Thymus (tissue), 11 donors: ENCODE results near the gene APC2. TPM values are rescaled to one million over a fixed set of nuclear protein-coding genes. Genes with fewer than 3 reads are reported as not detected.

Experiments
- DNase-seq, 9 donors: peaks; one replicate each; pipeline ENCODE4 v3.0.0-alpha.2; 2013; ENCODE audit warnings: low spot score in 9 of 9, low read depth in 6 of 9, missing footprints in 1 of 9
- H3K27ac ChIP-seq, 2 donors: one replicate each; pipeline ENCODE4 v1.5.1; 2013; ENCODE audit warnings: control low read depth in 1 of 2, low read depth in 1 of 2, low read length in 1 of 2, mild to moderate bottlenecking in 1 of 2, moderate library complexity in 1 of 2
- H3K27me3 ChIP-seq, 2 donors: one replicate each; pipeline ENCODE4 v1.5.1; 2013; ENCODE audit warnings: low read length in 1 of 2; ENCODE audit not compliant: control insufficient read depth in 2 of 2, insufficient read depth in 1 of 2
- H3K36me3 ChIP-seq, 2 donors: one replicate each; pipeline ENCODE4 v1.5.1; 2013; ENCODE audit warnings: low read length in 1 of 2, mild to moderate bottlenecking in 1 of 2, moderate library complexity in 1 of 2; ENCODE audit not compliant: control insufficient read depth in 2 of 2, insufficient read depth in 2 of 2
- H3K4me1 ChIP-seq, 2 donors: one replicate each; pipeline ENCODE4 v1.5.1; 2013; ENCODE audit warnings: low read length in 2 of 2; ENCODE audit not compliant: control insufficient read depth in 2 of 2, insufficient read depth in 2 of 2
- H3K4me3 ChIP-seq, 2 donors: one replicate each; pipeline ENCODE4 v1.5.1; 2013; ENCODE audit warnings: low read length in 2 of 2, control low read depth in 1 of 2, mild to moderate bottlenecking in 1 of 2
- H3K9me3 ChIP-seq, 2 donors: one replicate each; pipeline ENCODE4 v1.5.1; 2013; ENCODE audit warnings: low read length in 1 of 2, mild to moderate bottlenecking in 1 of 2; ENCODE audit not compliant: control insufficient read depth in 2 of 2, insufficient read depth in 1 of 2
- WGBS: extraction: QIAGEN DNeasy Blood & Tissue Kit; methylation state at CpG from one replicate; pipeline ENCODE4 v1.1.7; 2013; 5-methylcytosine and 5-hydroxymethylcytosine counted together
- polyA plus RNA-seq: library from polyadenylated mRNA; stranded (reverse); fragments of 200-250 nt; gene quantifications from one replicate; pipeline ENCODE4 v1.2.3, GENCODE V29; 2013
- total RNA-seq: library from RNA; stranded (reverse); fragments of 120-200 nt; gene quantifications from one replicate; pipeline ENCODE4 v1.2.4, GENCODE V29; 2013
- donor health status: healthy.

APC2 gene
- total and polyA plus RNA-seq, 2 donors: 0.05 to 0.11 TPM

- peaks cover 5 to 22% of the 10 kb centered on the region in 2 donors for H3K9me3 ChIP-seq
- H3K27me3 ChIP-seq: peaks cover 80 to 100% of the 10 kb centered on the region in 2 donors
- no peak overlapping the region for H3K27ac ChIP-seq
- no peak for DNase-seq
- WGBS: 66% methylated on average over 22 of the region's 22 CpGs
- H3K4me3 ChIP-seq: no peak overlapping the region
- peaks cover 5 to 18% of the 10 kb centered on the region in 2 donors for H3K4me1 ChIP-seq
- H3K36me3 ChIP-seq: no peaks in the 10 kb centered on the region
These were observed 1.1 kb downstream of the APC2 start for GRCh38 chr19:1450735-1451731.

GRCh38 chr19:1451916-1452801 lies 2.2 kb downstream of the APC2 start:
- WGBS: 53% methylated on average over 39 of the region's 39 CpGs
- Histone ChIP-seq H3K4me3 (no peak overlapping the region), H3K4me1 (peaks cover 5 to 18% of the 10 kb centered on the region in 2 donors), H3K9me3 (peaks cover 5 to 17% of the 10 kb centered on the region in 2 donors), H3K36me3 (no peaks in the 10 kb centered on the region), H3K27ac (no peak overlapping the region), H3K27me3 (peaks cover 80 to 100% of the 10 kb centered on the region in 2 donors)
- no peak for DNase-seq

- WGBS: 83% methylated on average over 30 of the region's 30 CpGs
- Histone ChIP-seq H3K9me3 (peaks cover 5 to 15% of the 10 kb centered on the region in 2 donors), H3K27ac (no peak overlapping the region), H3K27me3 (peaks cover 80 to 100% of the 10 kb centered on the region in 2 donors), H3K4me1 (peaks cover 5 to 18% of the 10 kb centered on the region in 2 donors), H3K36me3 (no peaks in the 10 kb centered on the region), H3K4me3 (no peak overlapping the region)
- DNase-seq: no peak
These were observed 3.0 kb downstream of the APC2 start for GRCh38 chr19:1452802-1453524.

GRCh38 chr19:1453525-1454364 lies 3.8 kb downstream of the APC2 start:
- Histone ChIP-seq H3K36me3 (no peaks in the 10 kb centered on the region), H3K27ac (no peak overlapping the region), H3K27me3 (peaks cover 77 to 99% of the 10 kb centered on the region in 2 donors), H3K4me3 (no peak overlapping the region), H3K9me3 (peaks cover 5 to 15% of the 10 kb centered on the region in 2 donors), H3K4me1 (peaks cover 5 to 18% of the 10 kb centered on the region in 2 donors)
- no peak for DNase-seq
- WGBS: 51% methylated on average over 33 of the region's 33 CpGs

GRCh38 chr19:1455002-1455335 lies 5.0 kb downstream of the APC2 start:
- no peaks in the 10 kb centered on the region for H3K36me3 ChIP-seq
- WGBS: 2% methylated on average over 22 of the region's 22 CpGs
- peak in 1 of 9 donors; percentile 42 for DNase-seq
- H3K4me1 ChIP-seq: peaks cover 5 to 18% of the 10 kb centered on the region in 2 donors
- H3K9me3 ChIP-seq: peaks cover 5 to 15% of the 10 kb centered on the region in 2 donors
- H3K27ac ChIP-seq: no peak overlapping the region
- H3K27me3 ChIP-seq: peaks cover 67 to 99% of the 10 kb centered on the region in 2 donors
- peak overlapping the region in 1 of 2 donors; percentile 4 for H3K4me3 ChIP-seq

GRCh38 chr19:1455336-1456120 lies 5.6 kb downstream of the APC2 start:
- 6% methylated on average over 42 of the region's 42 CpGs for WGBS
- Histone ChIP-seq H3K4me1 (peaks cover 5 to 15% of the 10 kb centered on the region in 2 donors), H3K27ac (no peak overlapping the region), H3K4me3 (peak overlapping the region in 1 of 2 donors; percentile 4), H3K9me3 (peaks cover 5 to 11% of the 10 kb centered on the region in 2 donors), H3K27me3 (peaks cover 63 to 94% of the 10 kb centered on the region in 2 donors), H3K36me3 (peaks cover 0 to 1% of the 10 kb centered on the region in 2 donors)
- peak in 2 of 9 donors; percentile 42 to 59 for DNase-seq

GRCh38 chr19:1456121-1456900 lies 6.4 kb downstream of the APC2 start:
- peaks cover 5 to 6% of the 10 kb centered on the region in 2 donors for H3K9me3 ChIP-seq
- DNase-seq: no peak
- 45% methylated on average over 43 of the region's 43 CpGs for WGBS
- peaks cover 0 to 4% of the 10 kb centered on the region in 2 donors for H3K36me3 ChIP-seq
- no peak overlapping the region for H3K4me3 ChIP-seq
- no peak overlapping the region for H3K27ac ChIP-seq
- H3K27me3 ChIP-seq: peaks cover 56 to 86% of the 10 kb centered on the region in 2 donors
- H3K4me1 ChIP-seq: peaks cover 5 to 15% of the 10 kb centered on the region in 2 donors
